GM12891 (cell line): Measurements from ENCODE around the gene SLC66A2.

Experiments used
- DNase-seq: peaks from one replicate; pipeline ENCODE4 v3.0.0; 2011; ENCODE audit warnings: low spot score; ENCODE audit not compliant: insufficient read length
- FAIRE-seq: peaks from 2 replicates; lab custom pipeline; 2011; peaks lifted over from hg19 to GRCh38; lab: Jason Lieb, UNC
- PAX5 ChIP-seq: IDR thresholded peaks from 2 replicates; pipeline ENCODE4 v1.6.1; 2011; ENCODE audit warnings: low read length, moderate library complexity, mild to moderate bottlenecking; ENCODE audit not compliant: insufficient read depth, severe bottlenecking
- POLR2A ChIP-seq: IDR thresholded peaks from 2 replicates; pipeline ENCODE4 v1.6.1; 2011; ENCODE audit warnings: low read depth, low read length, control low read depth
- POLR2AphosphoS5 ChIP-seq: IDR thresholded peaks from 2 replicates; pipeline ENCODE4 v1.6.1; 2011; ENCODE audit warnings: low read depth, low read length, control low read depth
- POU2F2 ChIP-seq: IDR thresholded peaks from 2 replicates; pipeline ENCODE4 v1.6.1; 2011; ENCODE audit warnings: low read depth, mild to moderate bottlenecking, control low read depth, low read length, moderate library complexity
- SPI1 ChIP-seq: IDR thresholded peaks from 2 replicates; pipeline ENCODE4 v1.6.1; 2011; ENCODE audit warnings: low read depth, low read length, control low read depth
- TAF1 ChIP-seq: IDR thresholded peaks from 2 replicates; pipeline ENCODE4 v1.6.1; 2011; ENCODE audit warnings: low read depth, low read length, control low read depth

SLC66A2 gene

DNA sequence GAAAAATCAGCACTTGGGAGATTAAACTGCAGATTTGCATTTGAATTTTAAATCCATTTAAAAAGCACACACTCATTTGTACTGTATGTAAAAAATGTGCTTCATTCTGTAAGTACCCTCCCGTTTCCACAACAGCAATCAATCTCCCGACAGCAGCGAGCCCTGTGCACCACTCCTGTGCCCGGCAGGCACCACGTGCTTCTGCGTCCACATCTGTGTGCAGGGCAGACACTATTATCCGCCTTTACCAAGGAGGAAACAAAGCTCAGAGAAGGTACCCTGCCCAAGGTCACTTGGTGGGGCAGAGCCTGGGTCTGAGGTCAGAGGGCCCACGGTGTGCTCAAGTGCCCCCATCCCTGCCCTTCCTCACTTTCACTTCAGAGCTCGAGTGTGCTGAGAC is 20.5 kb upstream of the SLC66A2 start:
- FAIRE-seq, result no peak
- no peak for DNase-seq
- no peak for TF ChIP-seq TAF1
- no peak for TF ChIP-seq POLR2A
- no peak for TF ChIP-seq PAX5
- TF ChIP-seq POU2F2, result no peak
- no peak for TF ChIP-seq POLR2AphosphoS5
- no peak for TF ChIP-seq SPI1

DNA sequence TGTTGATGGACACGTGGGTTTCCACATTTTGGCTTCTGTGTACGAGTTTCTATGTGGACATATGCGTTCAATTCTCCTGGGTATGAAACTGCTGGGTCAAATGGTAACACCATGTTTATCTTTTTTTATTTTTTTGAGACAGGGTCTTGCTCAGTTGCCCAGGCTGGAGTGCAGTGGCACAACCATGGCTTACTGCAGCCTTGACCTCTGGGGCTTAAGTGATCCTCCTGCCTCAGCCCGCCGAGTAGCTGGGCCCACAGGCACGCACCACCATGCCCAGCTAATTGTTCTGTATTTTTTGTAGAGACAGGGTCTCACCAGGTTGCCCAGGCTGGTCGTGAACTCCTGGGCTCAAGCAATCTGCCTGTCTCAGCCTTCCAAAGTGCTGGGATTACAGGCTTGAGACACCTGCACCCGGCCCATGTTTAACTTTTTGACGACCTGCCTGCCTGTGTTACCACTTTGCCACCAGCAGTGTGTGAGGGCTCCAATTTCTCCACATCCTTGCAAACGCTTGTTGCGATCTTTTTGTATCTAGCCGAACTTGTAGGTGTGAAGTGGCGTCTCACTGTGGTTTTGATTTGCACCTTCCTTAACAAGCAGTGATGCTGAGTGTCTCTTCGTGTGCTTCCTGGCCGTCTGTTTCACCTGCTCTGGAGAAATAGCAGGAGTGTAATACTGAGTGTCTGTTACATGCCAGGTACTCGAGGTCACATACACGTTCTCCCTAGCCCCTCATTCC is 19.9 kb upstream of the SLC66A2 start:
- FAIRE-seq, result no peak
- DNase-seq, result no peak
- TF ChIP-seq PAX5, result no peak
- no peak for TF ChIP-seq TAF1
- TF ChIP-seq POLR2AphosphoS5, result no peak; the same call in 1 of the 2 replicates
- no peak for TF ChIP-seq POLR2A
- no peak for TF ChIP-seq SPI1
- TF ChIP-seq POU2F2, result no peak

DNA sequence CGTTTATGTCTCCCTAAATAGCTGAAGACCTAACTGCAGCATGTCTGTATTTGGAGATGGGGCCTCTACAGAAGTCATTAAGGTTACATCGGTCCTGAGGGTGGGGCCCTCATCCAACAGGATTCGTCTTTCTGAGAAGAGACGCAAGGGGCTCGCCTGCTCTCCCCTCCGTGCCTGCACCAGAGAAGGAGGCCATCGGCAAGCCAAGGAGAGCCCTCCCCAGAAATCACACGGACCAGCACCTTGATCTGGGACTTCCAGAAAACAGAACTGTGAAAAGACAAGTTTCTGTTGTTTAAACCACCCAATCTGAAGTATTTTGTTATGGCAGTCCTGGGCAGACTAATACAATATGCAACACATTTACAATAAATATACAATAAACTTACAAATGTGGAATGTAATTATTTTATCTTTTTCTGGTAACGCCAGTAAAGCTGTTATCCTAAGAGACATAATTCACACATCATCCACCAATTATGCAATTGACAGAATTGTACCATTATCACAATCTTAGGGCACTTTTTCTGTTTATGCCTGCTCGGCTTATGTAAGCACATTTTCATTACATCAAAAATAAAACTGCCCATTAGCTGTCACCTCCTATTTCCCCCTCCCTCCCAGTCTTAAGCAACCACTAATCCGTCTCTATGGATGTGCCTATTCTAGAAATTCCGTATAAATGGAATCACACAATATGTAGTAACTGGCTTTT is 19.1 kb upstream of the SLC66A2 start:
- no peak for FAIRE-seq

DNA sequence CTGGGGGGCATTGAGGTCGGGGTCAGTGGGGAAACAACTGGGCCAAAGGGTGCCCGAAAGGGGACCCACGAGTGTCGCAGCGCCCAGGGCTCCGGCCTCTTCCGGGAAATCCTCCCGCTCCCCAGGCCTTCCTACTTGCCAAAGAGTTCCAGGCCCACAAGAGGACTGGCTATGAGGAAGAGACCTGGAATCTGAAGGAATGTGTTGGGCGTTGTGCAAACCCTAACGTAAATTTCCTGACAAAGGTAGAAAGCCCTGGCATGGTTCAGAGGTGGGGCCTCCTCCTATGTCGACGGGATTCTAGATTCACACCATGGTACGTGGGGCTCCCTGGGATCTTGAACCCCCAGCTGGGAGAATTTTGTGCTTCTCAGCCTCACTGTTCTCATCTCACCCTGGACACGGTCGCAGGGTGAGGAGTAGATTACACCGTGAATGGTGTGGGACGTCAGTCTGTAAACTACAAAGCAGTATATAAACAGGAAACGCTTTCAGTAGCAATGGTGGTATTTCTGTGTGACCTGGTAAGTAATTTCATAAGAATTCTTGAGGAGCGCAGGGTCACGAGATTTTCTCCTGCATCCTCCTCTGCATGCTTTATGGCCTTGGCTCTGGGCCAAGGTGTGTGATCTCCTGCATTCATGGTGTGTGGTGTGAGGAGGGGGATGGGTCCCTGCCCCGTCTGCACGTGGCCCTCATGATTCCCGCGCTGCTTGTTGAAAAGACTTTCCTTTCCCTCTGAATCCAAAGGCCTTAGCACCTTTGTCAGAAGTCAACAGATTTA is 13.9 kb upstream of the SLC66A2 start:
- DNase-seq, result no peak
- FAIRE-seq, result peak; percentile 79
- TF ChIP-seq POLR2AphosphoS5, result no peak; the same call in 1 of the 2 replicates

More for the DNA sequence above, 19.1 kb upstream of the SLC66A2 start:
- DNase-seq, result no peak
- TF ChIP-seq POLR2AphosphoS5 (no peak), POLR2A (no peak), SPI1 (no peak), PAX5 (no peak), TAF1 (no peak), POU2F2 (no peak)

DNA sequence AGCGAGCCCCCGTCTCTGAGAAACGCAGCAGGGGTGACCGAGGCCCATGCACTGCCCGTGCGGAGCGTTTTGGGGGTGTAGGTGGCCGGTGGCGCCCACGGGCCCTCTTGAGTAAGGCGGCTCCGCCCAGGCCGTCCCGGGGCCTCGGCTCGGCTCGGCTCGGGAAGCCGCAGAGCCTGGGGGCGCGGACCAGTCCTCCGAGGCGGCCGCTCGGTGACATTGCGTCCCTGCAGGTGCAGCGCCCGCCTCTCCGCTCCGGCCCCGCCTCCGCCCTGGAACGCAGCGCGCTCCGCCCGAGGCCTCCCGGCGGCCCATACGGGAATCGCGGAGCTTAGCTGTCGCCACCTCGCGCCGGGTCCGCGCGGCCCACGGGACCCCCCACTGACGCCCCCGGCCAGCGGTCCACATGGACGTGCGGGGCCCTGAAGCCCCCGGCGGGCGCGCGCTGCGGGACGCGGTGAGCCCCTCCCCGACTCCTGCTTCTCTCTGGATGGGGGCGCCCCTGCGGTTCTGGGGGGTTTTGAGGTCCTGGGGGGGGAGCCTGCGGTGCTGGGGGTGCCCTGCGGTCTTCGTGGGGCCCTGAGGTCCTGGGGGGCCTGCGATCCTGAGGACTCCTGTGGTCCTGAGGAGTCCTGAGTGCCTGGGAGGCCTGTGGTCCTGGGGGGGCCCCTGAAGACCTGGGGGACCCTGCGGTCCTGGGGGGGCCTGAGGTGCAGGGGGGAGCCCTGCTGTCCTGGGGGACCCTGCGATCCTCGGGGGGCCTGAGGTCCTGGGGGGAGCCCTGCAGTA is 13.1 kb upstream of the SLC66A2 start, which contains the start of gene HSBP1L1:
Gene HSBP1L1 (plus strand): TSS at position 314 of the 789 bp plus-strand sequence. CDS start 93 bp downstream, at position 407.
- TF ChIP-seq SPI1 (no peak), PAX5 (no peak), POLR2A (peak; percentile 30; the same call in 1 of the 2 replicates), TAF1 (no peak), POLR2AphosphoS5 (no peak), POU2F2 (no peak)
- FAIRE-seq (peak; percentile 87), DNase-seq (peak; percentile 78)

GRCh38 chr18:79963658-79964329 is 12.3 kb upstream of the SLC66A2 start:
- FAIRE-seq (no peak), DNase-seq (no peak)
- no peak for TF ChIP-seq POU2F2

- TF ChIP-seq POLR2AphosphoS5 (no peak), PAX5 (peak; percentile 13)
- DNase-seq (peak; percentile 51), FAIRE-seq (peak; percentile 92)
Measured at GRCh38 chr18:79962835-79963657, 11.6 kb upstream of the SLC66A2 start.

DNA sequence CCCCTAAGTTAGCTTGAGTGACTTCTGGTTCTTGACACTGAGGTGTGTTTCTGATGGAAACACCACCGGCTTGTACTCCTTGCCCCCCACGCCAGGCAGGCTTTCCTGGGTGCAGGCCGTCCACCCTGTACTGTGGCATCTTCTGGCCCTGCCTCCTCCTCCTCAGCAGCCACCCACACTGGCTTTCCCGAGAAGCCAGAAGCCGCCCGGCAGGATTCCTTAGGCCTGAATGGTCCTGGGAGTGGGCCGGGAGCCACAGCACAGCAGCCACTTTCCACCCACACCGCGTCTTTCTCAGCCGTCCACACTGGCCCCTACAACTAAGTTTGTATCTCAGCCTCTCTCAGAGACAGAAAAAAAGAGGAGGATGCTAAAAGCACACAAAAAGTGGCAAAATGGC is 10.9 kb upstream of the SLC66A2 start:
- FAIRE-seq, result no peak
- no peak for DNase-seq
- TF ChIP-seq POLR2A (no peak), PAX5 (no peak), POLR2AphosphoS5 (no peak), TAF1 (no peak), SPI1 (no peak), POU2F2 (no peak)
